HG03439 (cell line): ENCODE data around the gene PVR.
A peak's percentile ranks its signal among the peaks of the same experiment; 100 is the strongest.

Experiments
- ATAC-seq: cut with Tn5 transposase; IDR thresholded peaks from one replicate; pipeline ENCODE4 v1.9.1; 2021; ENCODE audit warnings: mild to moderate bottlenecking, moderate library complexity; ENCODE audit not compliant: unreplicated experiment

The PVR gene

GRCh38 chr19:44644402-44645016 lies 799 bp downstream of the PVR start:
- no peak for ATAC-seq

DNA sequence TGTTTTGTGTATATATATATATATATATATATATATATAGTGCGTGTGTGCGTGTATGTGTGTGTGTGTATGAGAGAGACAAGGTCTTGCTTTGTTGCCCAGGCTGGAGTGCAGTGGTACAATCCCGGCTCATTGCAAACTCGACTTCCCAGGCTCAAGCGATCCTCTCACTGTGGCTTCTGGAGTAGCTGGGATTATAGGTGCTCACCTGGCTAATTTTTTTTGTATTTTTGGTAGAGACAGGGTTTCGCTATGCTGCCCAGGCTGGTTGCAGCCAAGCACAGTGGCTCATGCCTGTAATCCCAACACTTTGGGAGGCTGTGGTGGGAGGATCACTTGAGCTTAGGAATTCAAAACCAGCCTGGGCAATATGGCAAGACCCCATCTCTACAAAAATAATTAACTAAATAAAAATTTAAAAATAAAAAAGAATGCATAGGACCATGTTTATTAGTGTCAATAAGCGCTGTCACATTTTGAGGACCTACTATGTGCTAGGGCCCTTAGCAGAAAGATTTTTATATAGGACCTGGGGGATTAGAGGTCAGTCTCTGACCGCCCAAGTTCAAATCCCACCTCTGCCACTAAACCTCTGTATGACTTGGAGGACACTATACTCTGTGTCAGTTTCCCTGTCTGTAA lies 1.8 kb downstream of the PVR start:
- no peak for ATAC-seq

DNA sequence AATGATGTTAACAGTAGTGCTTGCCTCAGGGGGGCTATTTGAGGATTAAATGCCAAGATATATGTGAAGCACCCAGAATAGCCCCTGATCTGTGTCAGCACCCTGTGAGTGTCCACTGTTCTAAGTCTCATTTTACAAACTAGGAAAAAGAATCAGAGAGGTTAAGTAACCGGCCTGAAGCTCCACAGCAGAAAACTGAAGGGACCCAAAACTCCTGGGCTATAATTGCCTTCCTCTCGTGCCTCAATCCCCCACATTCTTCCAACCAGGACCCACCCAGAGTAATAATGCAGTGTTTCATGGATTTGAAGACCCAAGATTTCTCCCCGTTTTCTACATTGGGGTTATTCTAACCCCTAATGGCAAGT lies 2.3 kb downstream of the PVR start:
- ATAC-seq = no peak

- ATAC-seq = no peak
These were observed 3.4 kb downstream of the PVR start for GRCh38 chr19:44647144-44647543.

DNA sequence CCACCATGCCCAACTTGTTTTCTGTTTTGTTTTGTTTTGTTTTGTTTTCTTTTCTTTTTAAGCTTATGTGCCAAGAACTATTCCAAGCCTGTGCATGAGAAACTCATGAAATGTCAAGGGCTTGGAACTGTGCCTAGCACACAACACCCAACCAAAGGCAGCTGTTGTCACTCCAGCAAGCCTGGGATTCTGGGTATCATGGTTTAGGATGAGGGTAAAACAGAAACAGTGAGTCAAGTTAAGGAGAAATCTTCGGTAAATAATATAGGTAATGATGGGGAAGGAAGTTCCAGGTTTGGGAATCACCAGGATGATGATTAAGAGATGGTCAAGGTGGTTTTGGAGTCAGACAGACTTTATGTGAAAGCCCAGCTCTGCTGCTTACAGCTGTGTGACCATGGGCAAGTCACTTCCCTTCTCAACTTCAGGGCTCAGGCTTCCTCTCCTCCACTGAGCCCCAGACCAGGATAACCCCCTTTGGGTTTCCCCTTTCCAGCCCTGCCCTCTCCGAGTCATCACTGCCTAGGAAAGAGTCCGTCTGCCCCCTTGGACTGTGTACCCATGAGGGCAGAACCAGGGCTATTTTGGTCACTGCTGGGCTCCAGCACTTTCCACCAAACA lies 5.0 kb downstream of the PVR start:
- no peak for ATAC-seq

DNA sequence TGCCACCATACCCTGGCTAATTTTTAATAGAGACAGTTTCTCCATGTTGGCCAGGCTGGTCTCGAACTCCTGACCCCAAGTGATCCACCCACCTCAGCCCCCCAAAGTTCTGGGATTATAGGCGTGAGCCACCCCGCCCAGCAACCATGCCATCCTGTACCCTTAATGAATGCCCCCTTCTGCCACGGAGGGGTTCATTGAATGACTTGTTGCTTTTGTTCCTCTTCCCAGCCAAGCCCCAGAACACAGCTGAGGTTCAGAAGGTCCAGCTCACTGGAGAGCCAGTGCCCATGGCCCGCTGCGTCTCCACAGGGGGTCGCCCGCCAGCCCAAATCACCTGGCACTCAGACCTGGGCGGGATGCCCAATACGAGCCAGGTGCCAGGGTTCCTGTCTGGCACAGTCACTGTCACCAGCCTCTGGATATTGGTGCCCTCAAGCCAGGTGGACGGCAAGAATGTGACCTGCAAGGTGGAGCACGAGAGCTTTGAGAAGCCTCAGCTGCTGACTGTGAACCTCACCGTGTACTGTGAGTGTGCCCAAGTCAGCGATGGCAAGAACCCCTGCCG lies 6.0 kb downstream of the PVR start:
- no peak for ATAC-seq

DNA sequence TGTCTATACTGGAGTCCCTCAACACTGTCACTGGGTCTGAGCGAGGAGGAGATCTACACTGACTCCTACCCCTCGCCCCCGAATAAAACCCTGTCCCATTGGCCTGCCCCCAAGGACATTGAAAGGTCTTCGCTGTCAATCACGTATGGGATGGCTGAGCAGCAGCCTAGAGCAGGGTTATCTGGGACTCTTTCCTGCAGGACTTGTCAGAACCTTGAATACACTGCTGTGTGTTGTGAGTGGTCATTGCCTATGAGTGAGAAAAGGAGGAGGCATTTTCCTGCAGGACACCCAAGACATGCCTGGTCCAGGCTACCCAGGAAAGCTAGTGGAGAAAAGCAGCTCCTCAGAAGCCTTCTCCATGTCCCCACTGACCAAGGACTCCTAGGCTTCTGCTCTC lies 9.6 kb downstream of the PVR start:
- ATAC-seq = no peak

- ATAC-seq = peak; percentile 72
These were observed 10.5 kb downstream of the PVR start for GRCh38 chr19:44653977-44654774.

- no peak for ATAC-seq
These were observed 13.7 kb downstream of the PVR start for GRCh38 chr19:44657211-44657921.

DNA sequence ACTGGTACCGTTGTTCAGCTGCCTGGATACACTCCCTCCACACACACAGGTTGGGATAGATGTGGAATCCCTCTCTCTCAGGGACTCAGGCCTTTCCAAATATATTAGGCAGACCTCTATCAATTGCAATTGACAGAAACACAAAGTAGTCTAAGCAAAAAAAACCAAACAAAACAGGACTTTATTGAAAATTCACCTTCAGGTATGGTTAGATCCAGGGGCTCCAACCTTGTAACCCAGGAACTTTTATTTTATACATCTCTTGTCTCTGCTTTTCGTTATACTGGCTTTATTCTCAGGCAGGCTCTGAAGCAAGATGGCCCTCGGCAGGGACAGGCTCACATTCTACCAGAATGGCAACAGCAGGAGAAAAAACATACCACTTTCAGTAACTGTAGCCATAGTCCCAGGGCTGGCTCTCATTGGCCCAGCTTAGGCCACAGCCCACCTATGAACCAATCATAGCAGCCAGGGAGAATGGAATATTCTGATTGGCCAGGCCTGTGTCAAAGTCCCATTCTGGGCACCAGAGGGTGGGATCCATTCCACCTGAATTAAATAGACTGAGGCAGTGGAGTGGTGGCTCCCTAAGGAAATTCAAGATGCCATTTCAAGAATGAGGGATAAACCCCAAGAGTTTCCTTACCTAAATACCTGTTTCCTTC lies 14.5 kb downstream of the PVR start:
- ATAC-seq = no peak

DNA sequence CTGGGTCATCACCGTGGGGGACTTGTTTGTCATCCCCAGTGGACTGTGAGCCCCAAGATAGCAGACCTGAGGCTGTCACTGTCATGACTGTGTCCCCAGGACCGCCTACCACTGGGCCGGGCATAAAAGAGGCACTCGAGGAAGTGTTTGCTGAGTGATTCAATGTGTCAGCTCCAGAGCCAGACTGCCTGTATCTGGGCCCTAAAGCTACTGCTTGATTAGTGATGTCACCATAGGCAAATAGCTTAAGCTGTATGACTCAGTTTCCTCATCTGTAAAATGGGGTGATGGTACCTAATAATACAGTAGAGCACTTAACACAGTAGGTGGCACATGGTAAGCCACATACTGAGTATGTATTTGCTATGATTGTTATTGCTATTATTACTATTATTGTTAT lies 16.4 kb downstream of the PVR start:
- no peak for ATAC-seq

DNA sequence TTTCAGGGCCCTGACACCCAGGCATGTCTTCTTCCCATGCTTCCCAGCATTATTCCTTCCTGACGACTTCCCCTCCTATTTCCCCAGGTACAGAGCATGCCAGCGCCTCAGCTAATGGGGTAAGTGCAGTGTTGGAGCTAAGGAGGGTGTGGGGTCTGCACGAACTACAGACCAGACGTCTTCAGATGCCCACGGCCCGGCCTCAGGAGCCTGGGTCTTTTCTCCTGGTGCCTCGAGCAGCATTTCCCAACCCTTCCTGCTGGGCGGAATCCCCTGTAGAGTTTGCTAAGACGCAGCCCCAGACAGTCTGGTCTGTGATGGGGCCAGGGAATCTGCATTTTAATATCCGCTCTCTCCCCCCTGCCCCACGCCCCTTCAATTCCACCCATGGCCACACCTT lies 17.5 kb downstream of the PVR start:
- ATAC-seq = no peak

GRCh38 chr19:44661904-44662303 lies 18.2 kb downstream of the PVR start:
- no peak for ATAC-seq

DNA sequence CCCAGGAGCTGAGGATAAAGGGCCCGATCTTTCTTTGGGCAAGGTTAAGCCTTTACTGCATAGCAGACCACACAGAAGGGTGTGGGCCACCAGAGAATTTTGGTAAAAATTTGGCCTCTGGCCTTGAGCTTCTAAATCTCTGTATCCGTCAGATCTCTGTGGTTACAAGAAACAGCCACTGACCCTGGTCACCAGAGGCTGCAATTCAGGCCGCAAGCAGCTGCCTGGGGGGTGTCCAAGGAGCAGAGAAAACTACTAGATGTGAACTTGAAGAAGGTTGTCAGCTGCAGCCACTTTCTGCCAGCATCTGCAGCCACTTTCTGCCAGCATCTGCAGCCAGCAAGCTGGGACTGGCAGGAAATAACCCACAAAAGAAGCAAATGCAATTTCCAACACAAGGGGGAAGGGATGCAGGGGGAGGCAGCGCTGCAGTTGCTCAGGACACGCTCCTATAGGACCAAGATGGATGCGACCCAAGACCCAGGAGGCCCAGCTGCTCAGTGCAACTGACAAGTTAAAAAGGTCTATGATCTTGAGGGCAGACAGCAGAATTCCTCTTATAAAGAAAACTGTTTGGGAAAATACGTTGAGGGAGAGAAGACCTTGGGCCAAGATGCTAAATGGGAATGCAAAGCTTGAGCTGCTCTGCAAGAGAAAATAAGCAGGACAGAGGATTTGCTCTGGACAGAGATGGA lies 19.1 kb downstream of the PVR start:
- ATAC-seq = no peak

- no peak for ATAC-seq
These were observed 20.3 kb downstream of the PVR start for GRCh38 chr19:44663996-44664395.

GRCh38 chr19:44664976-44665375 lies 21.3 kb downstream of the PVR start:
- no peak for ATAC-seq

GRCh38 chr19:44666852-44667556 lies 23.3 kb downstream of the PVR start:
- ATAC-seq = no peak

DNA sequence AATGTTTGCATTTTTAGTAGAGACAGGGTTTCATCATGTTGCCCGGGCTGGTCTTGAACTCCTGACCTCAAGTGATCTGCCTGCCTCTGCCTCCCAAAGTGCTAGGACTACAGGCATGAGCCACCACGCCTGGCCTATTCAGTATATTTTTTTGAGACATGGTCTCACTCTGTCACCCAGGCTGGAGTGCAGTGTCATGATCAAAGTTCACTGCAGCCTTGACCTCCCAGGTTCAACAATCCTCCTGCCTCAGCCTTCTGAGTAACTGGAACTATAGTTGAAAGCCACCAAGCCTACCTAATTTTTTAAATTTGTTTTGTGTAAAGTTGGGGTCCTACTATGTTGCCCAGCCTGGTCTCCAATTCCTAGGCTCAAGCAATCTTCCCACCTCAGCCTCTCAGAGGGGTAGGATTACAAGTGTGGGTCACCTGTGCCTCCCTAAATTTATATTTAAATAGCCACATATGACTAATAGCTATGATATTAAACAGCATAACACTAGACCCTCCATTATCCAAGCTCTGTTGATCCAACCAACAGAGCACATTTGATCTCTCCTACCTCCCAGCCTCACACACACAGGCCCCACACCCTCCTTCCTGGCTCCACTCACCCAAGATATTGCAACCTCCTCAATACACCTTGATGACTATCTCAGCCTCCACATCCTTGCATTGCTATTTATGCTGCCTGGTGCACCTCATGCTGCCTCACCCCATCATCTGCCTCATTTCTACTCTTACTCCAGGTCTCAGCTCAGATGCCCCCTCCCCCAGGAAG lies 25.5 kb downstream of the PVR start:
- ATAC-seq = no peak
